PC-3 (cell line): Measurements from ENCODE around the gene NLRP3.

Source experiments
- CTCF ChIP-seq: fragments of 300-600 bp; sonication (generic); conservative IDR thresholded peaks from 2 replicates; pipeline ENCODE4 v1.5.1; 2017; ENCODE audit warnings: antibody characterized with exemption, low read depth, mild to moderate bottlenecking, low read length
- EZH2 ChIP-seq: fragments of 300-600 bp; sonication (generic); IDR thresholded peaks from one replicate; pipeline ENCODE4 v1.6.1; 2017; ENCODE audit warnings: antibody characterized with exemption, mild to moderate bottlenecking, low read length; ENCODE audit not compliant: unreplicated experiment
- EZH2phosphoT487 ChIP-seq: fragments of 300-600 bp; sonication (generic); IDR thresholded peaks from 2 replicates; pipeline ENCODE4 v1.6.1; 2018; ENCODE audit warnings: mild to moderate bottlenecking, antibody characterized with exemption, low read length, borderline replicate concordance

- TF ChIP-seq EZH2 (no peak), CTCF (peak; percentile 40), EZH2phosphoT487 (no peak)
These were observed 42.2 kb upstream of the NLRP3 start for GRCh38 chr1:247373721-247374141.
